CD4-positive, alpha-beta T cell (primary cell): ENCODE data around the gene GLIS1. TPM values are rescaled to one million over a fixed set of nuclear protein-coding genes. Genes with fewer than 3 reads are reported as not detected.
A peak's percentile ranks its signal among the peaks of the same experiment; 100 is the strongest.

Experiments
- ATAC-seq: fragments of 200-7000 bp; cut with Tn5 transposase; one replicate; pipeline ENCODE4 v1.10.0; 2022; ENCODE audit warnings: mild to moderate bottlenecking; ENCODE audit not compliant: poor library complexity
- CTCF ChIA-PET: fragments of 350-600 bp; sonication (Branson Sonifier 250); formaldehyde crosslinking; loops from one replicate; lab custom pipeline; 2021; ENCODE audit warnings: antibody characterized with exemption, inconsistent platforms; lab: Charles Lee
- POLR2A ChIA-PET: fragments of 350-600 bp; sonication (Branson Sonifier 250); formaldehyde crosslinking; loops from one replicate; lab custom pipeline; 2021; ENCODE audit warnings: antibody characterized with exemption, inconsistent platforms; lab: Charles Lee
- DNase-seq, 14 experiments: peaks; one replicate each; pipeline ENCODE4 v3.0.0-alpha.2; 2013 to 2020; ENCODE audit warnings: mixed read lengths in 2 of 14
- H3K27ac ChIP-seq, 2 donors: one replicate each; pipeline versions ENCODE4 v1.5.1 to v1.7.0; 2013; ENCODE audit warnings: low read length in 2 of 2, low read depth in 1 of 2, mild to moderate bottlenecking in 1 of 2
- H3K27me3 ChIP-seq, 2 experiments: 1 replicate in 1 of 2; 2 replicates in 1 of 2; pipeline versions ENCODE4 v1.6.1 to v1.7.0; 2013; ENCODE audit warnings: low read length in 2 of 2, control low read depth in 1 of 2, mild to moderate bottlenecking in 1 of 2, moderate library complexity in 1 of 2; ENCODE audit not compliant: insufficient read depth in 2 of 2, control insufficient read depth in 1 of 2
- H3K36me3 ChIP-seq: one replicate; pipeline ENCODE4 v1.6.1; 2013; ENCODE audit warnings: low read length, control low read depth; ENCODE audit not compliant: insufficient read depth
- H3K4me1 ChIP-seq: one replicate; pipeline ENCODE4 v1.6.1; 2013; ENCODE audit warnings: low read length, control low read depth; ENCODE audit not compliant: insufficient read depth
- H3K4me3 ChIP-seq: one replicate; pipeline ENCODE4 v1.5.1; 2013; ENCODE audit warnings: mild to moderate bottlenecking, low read length, moderate library complexity
- H3K9me3 ChIP-seq, 2 experiments: 1 replicate in 1 of 2; 2 replicates in 1 of 2; pipeline versions ENCODE4 v1.6.1 to v1.7.0; 2013; ENCODE audit warnings: low read length in 2 of 2, mild to moderate bottlenecking in 2 of 2, control low read depth in 1 of 2, moderate library complexity in 1 of 2; ENCODE audit not compliant: control insufficient read depth in 1 of 2, insufficient read depth in 1 of 2
- H3K27ac Mint-ChIP-seq: one replicate; pipeline ENCODE4 v1.8.0; 2020; ENCODE audit warnings: mixed read lengths
- H3K27me3 Mint-ChIP-seq: one replicate; pipeline ENCODE4 v1.8.0; 2021; ENCODE audit warnings: mixed read lengths
- H3K36me3 Mint-ChIP-seq: one replicate; pipeline ENCODE4 v1.8.0; 2021; ENCODE audit warnings: low read depth, mixed read lengths
- H3K4me1 Mint-ChIP-seq: one replicate; pipeline ENCODE4 v1.8.0; 2021; ENCODE audit warnings: low read depth, mixed read lengths
- H3K4me3 Mint-ChIP-seq: one replicate; pipeline ENCODE4 v1.8.0; 2020; ENCODE audit warnings: mild to moderate bottlenecking, mixed read lengths
- H3K9me3 Mint-ChIP-seq: one replicate; pipeline ENCODE4 v1.8.0; 2020; ENCODE audit warnings: mixed read lengths
- CTCF ChIP-seq: fragments of 200-600 bp; IDR thresholded peaks from one replicate; pipeline ENCODE4 v1.8.0; 2022; ENCODE audit warnings: antibody characterized with exemption, mild to moderate bottlenecking
- intact Hi-C, 2 experiments: fragments of 100-400 bp; cut with DNase I in 1 of 2; cut with micrococcal nuclease in 1 of 2; formaldehyde crosslinking; loops; one replicate each; pipeline versions ENCODE4 v1.15.1 to v1.9.0; 2023 to 2025; cut with DNase I, micrococcal nuclease
- total RNA-seq, 174 experiments: library from RNA in 2 of 174; stranded (reverse) in 2 of 174; gene quantifications; one replicate each; pipeline ENCODE4 v1.2.3 and lab custom pipeline; 2021 to 2026

Gene GLIS1
- total RNA-seq, 2 experiments from 2014 or later: not detected

GRCh38 chr1:53576866-53577760, 161.9 kb downstream of the GLIS1 start:
- no peaks in the 10 kb centered on the region for H3K9me3 Mint-ChIP-seq
- no peak for ATAC-seq
- H3K4me1 Mint-ChIP-seq: no peaks in the 10 kb centered on the region
- H3K27ac Mint-ChIP-seq: no peak overlapping the region
- H3K27ac ChIP-seq: no peak overlapping the region
- peaks cover 3% of the 10 kb centered on the region for H3K4me1 ChIP-seq
- CTCF ChIA-PET: interaction anchor here (0.7 kb wide), 1 partner anchor 9 kb away, joined by 3 read pairs; no protein-coding TSS in a partner anchor
- H3K9me3 ChIP-seq: no peaks in the 10 kb centered on the region
- H3K27me3 ChIP-seq: no peaks in the 10 kb centered on the region
- intact Hi-C loops: no loop called here
- H3K27me3 Mint-ChIP-seq: no peaks in the 10 kb centered on the region
- POLR2A ChIA-PET: no interaction called here
- no peaks in the 10 kb centered on the region for H3K36me3 ChIP-seq
- H3K4me3 Mint-ChIP-seq: no peak overlapping the region
- H3K36me3 Mint-ChIP-seq: no peaks in the 10 kb centered on the region
- H3K4me3 ChIP-seq: no peak overlapping the region
- TF ChIP-seq CTCF: no peak
- peak in 1 of 14 experiments; percentile 25 for DNase-seq

DNA sequence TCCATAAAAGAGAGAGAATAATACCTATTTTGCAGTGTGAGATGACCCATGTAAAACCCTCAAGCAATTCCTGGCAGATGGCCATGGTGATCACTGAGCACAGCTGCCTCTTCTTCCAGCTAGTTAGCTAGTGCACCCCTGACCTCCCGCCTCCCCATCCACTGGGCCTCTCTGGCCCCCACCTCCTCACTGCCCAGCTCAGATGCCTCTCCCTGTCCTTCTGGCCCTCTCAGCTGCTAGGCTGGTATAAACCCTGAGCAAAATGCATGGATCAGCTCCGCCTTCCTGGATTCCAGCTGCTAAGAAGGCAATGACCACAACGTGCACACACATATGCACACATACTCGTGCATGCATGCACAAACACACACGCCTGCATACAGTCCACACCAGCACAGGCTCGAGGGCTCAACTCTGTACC, 162.6 kb downstream of the GLIS1 start:
- Histone ChIP-seq H3K27ac (no peak overlapping the region), H3K36me3 (no peaks in the 10 kb centered on the region), H3K9me3 (no peaks in the 10 kb centered on the region), H3K4me3 (no peak overlapping the region), H3K4me1 (peaks cover 3% of the 10 kb centered on the region), H3K27me3 (no peaks in the 10 kb centered on the region)
- Mint-ChIP-seq H3K27me3 (no peaks in the 10 kb centered on the region), H3K4me3 (no peak overlapping the region), H3K36me3 (no peaks in the 10 kb centered on the region), H3K4me1 (no peaks in the 10 kb centered on the region), H3K9me3 (no peaks in the 10 kb centered on the region), H3K27ac (no peak overlapping the region)
- ChIA-PET CTCF (interaction anchor here (0.6 kb wide), 1 partner anchor 120 kb away, joined by 4 read pairs; no protein-coding TSS in a partner anchor), POLR2A (no interaction called here)
- no peak for DNase-seq
- intact Hi-C loops: no loop called here
- TF ChIP-seq CTCF: no peak
- ATAC-seq: no peak

GRCh38 chr1:53575955-53576320, 163.0 kb downstream of the GLIS1 start:
- H3K27me3 ChIP-seq: no peaks in the 10 kb centered on the region
- no peak for TF ChIP-seq CTCF
- H3K9me3 Mint-ChIP-seq: no peaks in the 10 kb centered on the region
- ChIA-PET CTCF (interaction anchor here (0.6 kb wide), 1 partner anchor 120 kb away, joined by 4 read pairs; no protein-coding TSS in a partner anchor), POLR2A (no interaction called here)
- H3K9me3 ChIP-seq: no peaks in the 10 kb centered on the region
- H3K36me3 ChIP-seq: no peaks in the 10 kb centered on the region
- H3K4me3 Mint-ChIP-seq: no peak overlapping the region
- no peaks in the 10 kb centered on the region for H3K4me1 Mint-ChIP-seq
- H3K4me3 ChIP-seq: no peak overlapping the region
- no peak for ATAC-seq
- peak in 1 of 14 experiments; percentile 17 for DNase-seq
- no peaks in the 10 kb centered on the region for H3K27me3 Mint-ChIP-seq
- no peak overlapping the region for H3K27ac ChIP-seq
- no peaks in the 10 kb centered on the region for H3K36me3 Mint-ChIP-seq
- peaks cover 3% of the 10 kb centered on the region for H3K4me1 ChIP-seq
- H3K27ac Mint-ChIP-seq: no peak overlapping the region
- intact Hi-C loops: no loop called here
